ENCODE measurements around the gene WAS.

The WAS gene

GRCh38 chrX:48714573-48714972 lies 31.0 kb downstream of the WAS start:
- DNase-seq (ENCODE audit: low read depth), result no peak
- TF ChIP-seq CTCF (conservative IDR thresholded peaks at IDR 0.05; ENCODE audit: low read depth, low read length), result no peak
- no peak overlapping the region for H3K4me3 ChIP-seq (ENCODE audit: low read length)

- DNase-seq (ENCODE audit: low read depth), result no peak
- TF ChIP-seq CTCF (conservative IDR thresholded peaks at IDR 0.05; ENCODE audit: low read depth, low read length), result no peak
- H3K4me3 ChIP-seq (ENCODE audit: low read length), result no peak overlapping the region
Measured at GRCh38 chrX:48715072-48715471, 31.5 kb downstream of the WAS start.

GRCh38 chrX:48715876-48716502 lies 32.4 kb downstream of the WAS start:
- TF ChIP-seq CTCF (conservative IDR thresholded peaks at IDR 0.05; ENCODE audit: low read depth, low read length), result no peak
- no peak overlapping the region for H3K4me3 ChIP-seq (ENCODE audit: low read length)
- no peak for DNase-seq (ENCODE audit: low read depth)

- H3K4me3 ChIP-seq (ENCODE audit: low read length), result no peak overlapping the region
- DNase-seq (ENCODE audit: low read depth), result no peak
- no peak for TF ChIP-seq CTCF (conservative IDR thresholded peaks at IDR 0.05; ENCODE audit: low read depth, low read length)
Measured at GRCh38 chrX:48719958-48720357, 36.4 kb downstream of the WAS start.

- H3K4me3 ChIP-seq (ENCODE audit: low read length), result no peak overlapping the region
- no peak for DNase-seq (ENCODE audit: low read depth)
- TF ChIP-seq CTCF (conservative IDR thresholded peaks at IDR 0.05; ENCODE audit: low read depth, low read length), result no peak
Measured at GRCh38 chrX:48720577-48721250, 37.1 kb downstream of the WAS start.

GRCh38 chrX:48721916-48722315 lies 38.3 kb downstream of the WAS start:
- no peak overlapping the region for H3K4me3 ChIP-seq (ENCODE audit: low read length)
- no peak for TF ChIP-seq CTCF (conservative IDR thresholded peaks at IDR 0.05; ENCODE audit: low read depth, low read length)
- DNase-seq (ENCODE audit: low read depth), result no peak

- no peak for TF ChIP-seq CTCF (conservative IDR thresholded peaks at IDR 0.05; ENCODE audit: low read depth, low read length)
- no peak for DNase-seq (ENCODE audit: low read depth)
- no peak overlapping the region for H3K4me3 ChIP-seq (ENCODE audit: low read length)
Measured at GRCh38 chrX:48726596-48726995, 43.0 kb downstream of the WAS start.

Data from retinal pigment epithelial cell (primary cell).